ENCODE results near the gene GDF15. TPM values are rescaled to one million over a fixed set of nuclear protein-coding genes. Genes with fewer than 3 reads are reported as not detected.
A peak's percentile ranks its signal among the peaks of the same experiment; 100 is the strongest.
"Not testable (repeated sequence)": the region's sequence is repeated elsewhere in the genome, so short reads cannot be mapped to it uniquely, and the experiment has no call there.

The GDF15 gene
- polyA plus RNA-seq, 1 donor (not counting 4 experiments of a cell fraction or from before 2014, with no cell fraction given): 0.31 TPM

DNA sequence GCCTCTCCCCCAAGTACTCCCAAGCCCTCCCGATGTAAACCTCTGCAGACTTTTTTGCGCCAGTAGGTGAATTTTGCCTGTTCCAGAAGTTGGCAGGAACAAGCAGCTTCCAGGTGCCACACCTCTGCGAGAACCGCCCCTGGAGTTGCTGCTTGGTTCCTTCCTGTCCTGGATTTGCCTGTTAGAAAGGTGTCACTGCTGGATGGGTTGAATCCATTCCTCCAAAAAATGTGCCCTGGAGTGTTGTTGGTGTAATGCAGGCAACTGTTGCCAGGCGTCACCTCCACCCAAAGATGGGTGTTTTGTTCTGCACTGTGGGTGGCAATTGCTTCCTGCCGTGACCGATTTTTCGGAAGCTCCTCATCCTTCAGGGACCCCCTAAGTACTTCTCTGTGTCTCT, 39.9 kb upstream of the GDF15 start:
- H2AFZ ChIP-seq (ENCODE audit: control insufficient read depth, low read length): no peak overlapping the region
- no peaks in the 10 kb centered on the region for H3K79me2 ChIP-seq (ENCODE audit: control insufficient read depth, insufficient read depth, low read length)
- TF ChIP-seq, protein P1, sequence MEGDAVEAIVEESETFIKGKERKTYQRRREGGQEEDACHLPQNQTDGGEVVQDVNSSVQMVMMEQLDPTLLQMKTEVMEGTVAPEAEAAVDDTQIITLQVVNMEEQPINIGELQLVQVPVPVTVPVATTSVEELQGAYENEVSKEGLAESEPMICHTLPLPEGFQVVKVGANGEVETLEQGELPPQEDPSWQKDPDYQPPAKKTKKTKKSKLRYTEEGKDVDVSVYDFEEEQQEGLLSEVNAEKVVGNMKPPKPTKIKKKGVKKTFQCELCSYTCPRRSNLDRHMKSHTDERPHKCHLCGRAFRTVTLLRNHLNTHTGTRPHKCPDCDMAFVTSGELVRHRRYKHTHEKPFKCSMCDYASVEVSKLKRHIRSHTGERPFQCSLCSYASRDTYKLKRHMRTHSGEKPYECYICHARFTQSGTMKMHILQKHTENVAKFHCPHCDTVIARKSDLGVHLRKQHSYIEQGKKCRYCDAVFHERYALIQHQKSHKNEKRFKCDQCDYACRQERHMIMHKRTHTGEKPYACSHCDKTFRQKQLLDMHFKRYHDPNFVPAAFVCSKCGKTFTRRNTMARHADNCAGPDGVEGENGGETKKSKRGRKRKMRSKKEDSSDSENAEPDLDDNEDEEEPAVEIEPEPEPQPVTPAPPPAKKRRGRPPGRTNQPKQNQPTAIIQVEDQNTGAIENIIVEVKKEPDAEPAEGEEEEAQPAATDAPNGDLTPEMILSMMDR (optimal IDR thresholded peaks at IDR 0.05 in 1 of 3, IDR thresholded peaks at IDR 0.05 in 1 of 3, conservative IDR thresholded peaks at IDR 0.05 in 1 of 3; ENCODE audit: extremely low read depth in 1 of 3, insufficient read depth in 2 of 3, low read length in 3 of 3): no peak
- no peak for TF ChIP-seq EZH2 (IDR thresholded peaks at IDR 0.05; ENCODE audit: low read length)
- H3K36me3 ChIP-seq (ENCODE audit: control insufficient read depth in 2 of 2, extremely low read depth in 1 of 2, insufficient read depth in 2 of 2, low read length in 2 of 2): no peaks in the 10 kb centered on the region
- H3K4me1 ChIP-seq (ENCODE audit: control insufficient read depth, extremely low read depth, insufficient read depth, low read length): peaks cover 32% of the 10 kb centered on the region
- no peak overlapping the region for H3K27ac ChIP-seq (ENCODE audit: control insufficient read depth, insufficient read depth, low read length)
- no peak overlapping the region for H3K4me3 ChIP-seq (ENCODE audit: control insufficient read depth in 2 of 3, extremely low read depth in 1 of 3, insufficient read depth in 2 of 3, low read depth in 1 of 3, low read length in 3 of 3)
- H3K9me1 ChIP-seq (ENCODE audit: control insufficient read depth, extremely low read depth, insufficient read depth, low read length): no peaks in the 10 kb centered on the region
- DNase-seq (ENCODE audit: low read depth, low spot score): no peak
- H3K9me3 ChIP-seq (ENCODE audit: control insufficient read depth, low read depth, low read length): no peaks in the 10 kb centered on the region
- peak overlapping the region; percentile 26 for H3K4me2 ChIP-seq (ENCODE audit: control insufficient read depth, extremely low read depth, insufficient read depth, low read depth, low read length)
- H3K27me3 ChIP-seq (ENCODE audit: control insufficient read depth, extremely low read depth, insufficient read depth, low read length): no peaks in the 10 kb centered on the region
- peak overlapping the region; percentile 18 for H3K9ac ChIP-seq (ENCODE audit: control insufficient read depth, extremely low read depth, insufficient read depth, low read length)
- dilution Hi-C loops (cut with MboI; ENCODE audit: extremely low pct_ligation_motif_present, low sequenced_read_pairs): no loop called here
- no peaks in the 10 kb centered on the region for H4K20me1 ChIP-seq (ENCODE audit: control insufficient read depth, extremely low read depth, insufficient read depth, low read length)
- FAIRE-seq: peak; percentile 77

DNA sequence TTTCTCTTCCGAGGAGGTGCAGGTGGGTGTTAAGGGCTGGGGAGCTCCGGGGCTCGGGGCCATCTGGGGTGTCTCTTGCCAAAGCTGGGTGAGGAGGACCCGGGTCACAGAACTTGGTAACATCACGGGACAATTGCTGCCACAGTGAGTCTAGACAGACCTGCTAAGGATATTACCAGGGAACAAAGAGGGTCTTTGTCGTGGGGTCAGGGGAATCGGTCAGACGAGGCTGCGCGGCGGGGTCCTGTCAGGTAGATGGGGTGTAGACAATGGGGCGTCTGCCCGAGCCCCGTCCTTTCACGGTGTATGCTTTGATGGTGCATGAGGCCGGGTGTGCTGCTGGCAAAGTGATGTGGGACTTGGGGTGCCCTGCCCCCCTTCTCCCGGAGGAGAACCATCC, 37.8 kb upstream of the GDF15 start:
- H3K4me2 ChIP-seq (ENCODE audit: control insufficient read depth, extremely low read depth, insufficient read depth, low read depth, low read length): no peak overlapping the region
- dilution Hi-C loops (cut with MboI; ENCODE audit: extremely low pct_ligation_motif_present, low sequenced_read_pairs): no loop called here
- peaks cover 27% of the 10 kb centered on the region for H3K4me1 ChIP-seq (ENCODE audit: control insufficient read depth, extremely low read depth, insufficient read depth, low read length)
- H3K4me3 ChIP-seq (ENCODE audit: control insufficient read depth in 2 of 3, extremely low read depth in 1 of 3, insufficient read depth in 2 of 3, low read depth in 1 of 3, low read length in 3 of 3): no peak overlapping the region
- H3K9ac ChIP-seq (ENCODE audit: control insufficient read depth, extremely low read depth, insufficient read depth, low read length): no peak overlapping the region
- no peaks in the 10 kb centered on the region for H3K9me3 ChIP-seq (ENCODE audit: control insufficient read depth, low read depth, low read length)
- no peaks in the 10 kb centered on the region for H3K9me1 ChIP-seq (ENCODE audit: control insufficient read depth, extremely low read depth, insufficient read depth, low read length)
- no peak for TF ChIP-seq EZH2 (IDR thresholded peaks at IDR 0.05; ENCODE audit: low read length)
- TF ChIP-seq, protein P1 (optimal IDR thresholded peaks at IDR 0.05 in 1 of 3, IDR thresholded peaks at IDR 0.05 in 1 of 3, conservative IDR thresholded peaks at IDR 0.05 in 1 of 3; ENCODE audit: extremely low read depth in 1 of 3, insufficient read depth in 2 of 3, low read length in 3 of 3): no peak
- no peak overlapping the region for H3K27ac ChIP-seq (ENCODE audit: control insufficient read depth, insufficient read depth, low read length)
- no peak for FAIRE-seq
- H2AFZ ChIP-seq (ENCODE audit: control insufficient read depth, low read length): no peak overlapping the region
- no peak for DNase-seq (ENCODE audit: low read depth, low spot score)
- H3K27me3 ChIP-seq (ENCODE audit: control insufficient read depth, extremely low read depth, insufficient read depth, low read length): no peaks in the 10 kb centered on the region
- H3K79me2 ChIP-seq (ENCODE audit: control insufficient read depth, insufficient read depth, low read length): no peaks in the 10 kb centered on the region
- H3K36me3 ChIP-seq (ENCODE audit: control insufficient read depth in 2 of 2, extremely low read depth in 1 of 2, insufficient read depth in 2 of 2, low read length in 2 of 2): no peaks in the 10 kb centered on the region
- H4K20me1 ChIP-seq (ENCODE audit: control insufficient read depth, extremely low read depth, insufficient read depth, low read length): no peaks in the 10 kb centered on the region

DNA sequence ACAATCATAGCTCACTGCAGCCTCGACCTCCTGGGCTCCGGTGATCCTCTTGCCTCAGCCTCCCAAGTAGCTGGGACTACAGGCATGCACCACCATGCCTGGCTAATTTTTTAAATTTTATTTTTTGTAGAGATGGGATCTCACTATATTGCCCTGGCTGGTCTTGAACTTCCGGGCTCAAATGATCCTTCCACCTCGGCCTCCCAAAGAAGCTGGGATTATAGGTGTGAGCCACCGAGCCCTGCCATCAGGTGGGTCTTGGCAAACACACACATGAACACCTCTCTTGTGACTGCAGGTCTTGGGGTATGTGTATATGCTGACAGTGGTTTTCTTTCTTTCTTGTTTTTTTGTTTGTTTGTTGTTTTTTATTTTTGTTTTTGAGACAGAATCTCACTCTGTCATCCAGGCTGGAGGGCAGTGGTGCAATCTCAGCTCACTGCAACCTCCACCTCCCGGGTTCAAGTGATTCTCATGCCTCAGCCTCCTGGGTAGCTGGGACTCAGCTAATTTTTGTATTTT, 37.1 kb upstream of the GDF15 start:
- H3K9me3 ChIP-seq (ENCODE audit: control insufficient read depth, low read depth, low read length); H3K9ac ChIP-seq (ENCODE audit: control insufficient read depth, extremely low read depth, insufficient read depth, low read length); dilution Hi-C loops (cut with MboI; ENCODE audit: extremely low pct_ligation_motif_present, low sequenced_read_pairs); H3K4me2 ChIP-seq (ENCODE audit: control insufficient read depth, extremely low read depth, insufficient read depth, low read depth, low read length); H3K27ac ChIP-seq (ENCODE audit: control insufficient read depth, insufficient read depth, low read length); H3K27me3 ChIP-seq (ENCODE audit: control insufficient read depth, extremely low read depth, insufficient read depth, low read length); H3K36me3 ChIP-seq (ENCODE audit: control insufficient read depth in 2 of 2, extremely low read depth in 1 of 2, insufficient read depth in 2 of 2, low read length in 2 of 2); H3K9me1 ChIP-seq (ENCODE audit: control insufficient read depth, extremely low read depth, insufficient read depth, low read length); DNase-seq (ENCODE audit: low read depth, low spot score); H2AFZ ChIP-seq (ENCODE audit: control insufficient read depth, low read length); FAIRE-seq; H4K20me1 ChIP-seq (ENCODE audit: control insufficient read depth, extremely low read depth, insufficient read depth, low read length); H3K4me3 ChIP-seq (ENCODE audit: control insufficient read depth in 2 of 3, extremely low read depth in 1 of 3, insufficient read depth in 2 of 3, low read depth in 1 of 3, low read length in 3 of 3); H3K79me2 ChIP-seq (ENCODE audit: control insufficient read depth, insufficient read depth, low read length): not testable (repeated sequence)
- peaks cover 21% of the 10 kb centered on the region for H3K4me1 ChIP-seq (ENCODE audit: control insufficient read depth, extremely low read depth, insufficient read depth, low read length)

All from keratinocyte (primary cell).